ENCODE data around the gene SUDS3.

DNA sequence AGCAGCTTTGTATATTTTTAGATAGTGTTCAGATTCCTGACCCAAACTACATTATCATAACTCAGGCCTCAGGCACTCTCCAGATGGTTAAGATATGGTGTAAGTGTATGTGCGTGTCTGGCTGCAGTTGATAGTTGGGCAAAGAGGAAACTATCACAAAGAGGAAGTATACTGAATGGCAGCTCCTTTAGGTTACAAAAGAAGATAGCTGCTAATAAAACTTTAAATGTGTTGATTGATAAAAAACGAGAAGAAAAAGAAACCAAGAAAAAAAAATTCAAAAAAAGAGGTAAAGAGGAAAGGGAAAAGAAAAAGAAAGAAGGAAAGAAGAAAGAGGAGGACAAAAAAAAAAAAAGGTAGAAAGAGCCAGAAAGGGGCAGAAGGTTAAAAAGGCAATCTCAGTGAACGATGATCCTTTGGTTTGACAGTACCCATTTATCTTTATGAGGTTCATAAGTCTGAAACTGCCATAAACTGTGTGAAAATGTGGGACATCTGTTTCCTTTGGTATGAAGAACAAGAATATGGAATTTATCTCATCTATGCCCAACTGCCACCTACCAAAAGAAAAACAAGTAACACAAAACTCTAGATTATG is 45.8 kb upstream of the SUDS3 start:
- TF ChIP-seq, protein P1, sequence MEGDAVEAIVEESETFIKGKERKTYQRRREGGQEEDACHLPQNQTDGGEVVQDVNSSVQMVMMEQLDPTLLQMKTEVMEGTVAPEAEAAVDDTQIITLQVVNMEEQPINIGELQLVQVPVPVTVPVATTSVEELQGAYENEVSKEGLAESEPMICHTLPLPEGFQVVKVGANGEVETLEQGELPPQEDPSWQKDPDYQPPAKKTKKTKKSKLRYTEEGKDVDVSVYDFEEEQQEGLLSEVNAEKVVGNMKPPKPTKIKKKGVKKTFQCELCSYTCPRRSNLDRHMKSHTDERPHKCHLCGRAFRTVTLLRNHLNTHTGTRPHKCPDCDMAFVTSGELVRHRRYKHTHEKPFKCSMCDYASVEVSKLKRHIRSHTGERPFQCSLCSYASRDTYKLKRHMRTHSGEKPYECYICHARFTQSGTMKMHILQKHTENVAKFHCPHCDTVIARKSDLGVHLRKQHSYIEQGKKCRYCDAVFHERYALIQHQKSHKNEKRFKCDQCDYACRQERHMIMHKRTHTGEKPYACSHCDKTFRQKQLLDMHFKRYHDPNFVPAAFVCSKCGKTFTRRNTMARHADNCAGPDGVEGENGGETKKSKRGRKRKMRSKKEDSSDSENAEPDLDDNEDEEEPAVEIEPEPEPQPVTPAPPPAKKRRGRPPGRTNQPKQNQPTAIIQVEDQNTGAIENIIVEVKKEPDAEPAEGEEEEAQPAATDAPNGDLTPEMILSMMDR (conservative IDR thresholded peaks at IDR 0.05; ENCODE audit: low read depth, low read length) = no peak
- no peak for TF ChIP-seq EZH2 (IDR thresholded peaks at IDR 0.05; ENCODE audit: low read length, unreplicated experiment)
